Putamen (tissue), 1 donor: Measurements from ENCODE around the gene IFITM1.
"Not testable (repeated sequence)": the region's sequence is repeated elsewhere in the genome, so short reads cannot be mapped to it uniquely, and the experiment has no call there.

Experiments used
- DNase-seq: peaks from one replicate; pipeline ENCODE4 v3.0.0-alpha.2; 2016; ENCODE audit warnings: low spot score

The IFITM1 gene

DNA sequence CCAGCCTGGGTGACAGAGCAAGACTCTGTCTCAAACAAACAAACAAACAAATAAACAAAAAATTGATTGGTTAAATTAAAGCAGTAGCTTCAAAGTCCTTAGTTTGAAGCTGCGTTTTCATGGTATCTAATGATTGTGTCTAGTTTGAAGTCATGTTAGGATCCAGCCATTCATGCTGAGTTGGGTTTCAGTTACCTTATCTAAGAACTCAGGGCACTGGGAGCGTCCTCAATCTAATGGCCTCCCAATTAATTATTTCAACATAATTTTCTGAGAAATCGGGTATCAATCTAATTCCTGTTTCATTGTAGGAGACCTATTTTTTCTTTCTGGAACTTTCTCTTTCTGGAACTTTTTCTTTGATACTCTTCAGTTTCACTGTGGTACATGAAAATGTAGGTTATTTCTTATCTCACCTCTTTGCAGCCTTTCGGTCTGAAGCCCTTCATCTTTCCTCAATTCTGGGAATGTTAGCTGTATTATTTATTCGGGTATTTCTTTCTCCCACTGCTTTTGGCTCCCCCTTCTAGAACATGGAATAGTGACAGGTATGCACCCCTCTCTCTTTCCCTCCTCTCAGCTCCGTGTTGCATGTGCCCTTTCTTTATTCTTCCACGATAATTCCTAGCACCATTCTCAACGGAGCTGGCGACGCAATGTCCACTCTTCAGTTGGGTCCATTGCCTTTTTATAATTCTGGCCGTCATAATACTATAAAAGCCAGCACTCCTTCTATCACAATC lies 31.2 kb downstream of the IFITM1 start:
- DNase-seq: no peak

DNA sequence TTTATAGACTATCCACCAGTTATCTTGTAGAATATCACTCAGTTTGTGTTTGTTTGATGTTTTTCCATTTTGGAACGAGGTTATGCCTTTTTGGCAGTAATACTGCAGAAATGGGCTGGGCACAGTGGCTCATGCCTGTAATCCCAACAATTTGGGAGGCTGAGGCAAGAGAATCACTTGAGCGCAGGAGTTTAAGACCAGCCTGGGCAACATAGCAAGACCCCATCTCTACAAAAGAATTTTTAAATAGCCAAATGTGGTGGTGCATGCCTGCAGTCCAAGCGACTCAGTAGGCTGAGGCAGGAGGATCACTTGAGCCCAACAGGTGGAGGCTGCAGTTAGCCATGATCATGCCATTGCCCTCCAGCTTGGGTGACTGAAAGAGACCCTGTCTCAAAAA lies 32.7 kb downstream of the IFITM1 start:
- DNase-seq: no peak

DNA sequence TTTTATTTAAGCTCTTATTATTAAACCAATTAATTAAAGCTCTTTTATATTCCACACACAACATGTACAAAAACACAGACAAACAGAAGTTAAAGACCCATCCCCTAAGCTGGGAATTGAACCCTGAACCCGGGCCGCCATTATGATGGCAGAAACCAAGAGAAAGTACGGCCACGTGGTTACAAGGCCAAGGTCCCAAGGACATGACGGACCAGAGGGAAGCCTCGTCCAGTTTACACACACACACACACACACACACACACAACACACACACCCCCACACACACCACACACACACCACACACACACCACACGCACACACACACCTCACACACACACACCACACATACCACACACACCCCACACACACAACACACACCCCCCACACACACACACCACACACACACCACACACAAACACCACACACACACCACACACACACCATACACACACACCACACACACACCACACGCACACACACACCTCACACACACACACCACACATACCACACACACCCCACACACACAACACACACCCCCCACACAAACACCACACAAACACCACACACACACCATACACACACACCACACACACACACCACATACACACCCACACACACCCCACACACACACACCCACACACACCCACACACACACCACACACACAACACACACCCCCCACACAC lies 35.6 kb downstream of the IFITM1 start:
- not testable (repeated sequence) for DNase-seq

- DNase-seq: not testable (repeated sequence)
Measured at GRCh38 chr11:350033-350722, 36.3 kb downstream of the IFITM1 start.

DNA sequence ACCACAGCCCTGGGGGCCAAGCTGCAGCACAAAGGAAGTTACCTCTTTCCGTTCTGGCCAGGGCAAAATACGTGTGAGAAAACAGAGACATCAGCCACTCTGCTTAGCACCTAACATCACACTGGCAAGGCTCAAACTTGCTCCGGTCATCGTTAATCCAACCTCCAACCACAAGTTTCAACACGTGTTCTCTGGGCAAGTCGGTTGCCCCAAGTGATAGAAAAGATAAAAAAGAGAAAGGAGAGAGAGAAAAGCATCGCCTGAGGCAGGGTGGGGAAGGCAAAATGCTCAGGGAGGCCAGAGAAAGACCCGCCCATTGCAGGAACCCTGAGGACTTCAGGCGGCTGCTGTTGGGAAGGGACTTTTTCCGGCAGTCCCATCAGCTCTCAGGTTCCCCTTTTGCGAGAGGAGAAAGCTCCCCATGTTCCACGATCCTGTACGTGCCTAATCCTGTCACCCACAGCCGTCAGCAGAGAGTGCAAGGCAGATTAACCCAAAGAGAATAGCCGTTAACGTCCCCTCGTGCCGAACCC lies 36.9 kb downstream of the IFITM1 start:
- no peak for DNase-seq

DNA sequence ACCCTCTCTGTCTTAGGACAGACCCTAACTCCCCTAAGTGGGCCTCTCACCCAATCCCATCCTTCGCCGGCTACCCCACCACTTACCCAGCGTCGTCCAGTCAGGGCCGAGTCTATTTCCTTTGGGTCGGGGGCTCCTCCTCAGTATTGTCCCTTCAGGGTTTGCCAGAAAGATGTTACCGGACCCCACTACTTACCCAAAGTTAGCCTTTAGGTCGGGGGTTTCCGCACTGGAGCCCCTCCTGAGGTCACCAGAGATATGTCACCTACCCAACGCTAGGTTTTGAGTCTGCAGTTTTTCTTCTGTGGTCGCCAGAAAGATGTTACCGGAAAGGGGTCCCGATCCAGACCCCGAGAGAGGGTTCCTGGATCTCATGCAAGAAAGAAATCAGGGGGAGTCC lies 37.6 kb downstream of the IFITM1 start:
- DNase-seq: no peak

DNA sequence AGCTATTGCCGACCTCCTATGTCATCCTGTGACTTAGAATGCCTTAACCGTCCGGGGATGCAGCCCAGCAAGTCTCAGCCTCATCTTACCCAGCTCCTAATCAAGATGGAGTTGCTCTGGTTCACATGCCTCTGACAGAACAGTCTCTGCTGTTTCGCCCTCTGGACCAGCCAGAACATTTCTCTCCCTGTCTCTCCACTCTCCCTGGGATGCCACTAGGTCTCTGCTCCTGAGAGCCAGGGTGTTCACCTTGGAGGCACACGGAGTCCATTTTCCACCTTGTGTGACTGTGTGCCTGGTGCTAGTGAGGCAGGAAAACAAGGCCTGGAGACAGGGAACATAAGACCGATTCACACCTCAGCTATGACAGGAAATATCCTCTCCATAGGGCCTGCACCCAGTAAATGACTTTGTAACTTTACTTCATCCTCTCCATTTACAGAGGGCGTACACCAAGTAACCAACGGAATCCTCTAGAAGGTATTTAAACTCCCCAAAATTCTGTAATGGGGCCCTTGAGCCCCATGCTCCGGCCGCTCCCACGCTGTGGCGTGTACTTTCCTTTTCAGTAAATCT lies 38.7 kb downstream of the IFITM1 start:
- DNase-seq: no peak

- DNase-seq: peak; percentile 58
Measured at GRCh38 chr11:353179-353873, 39.5 kb downstream of the IFITM1 start.

DNA sequence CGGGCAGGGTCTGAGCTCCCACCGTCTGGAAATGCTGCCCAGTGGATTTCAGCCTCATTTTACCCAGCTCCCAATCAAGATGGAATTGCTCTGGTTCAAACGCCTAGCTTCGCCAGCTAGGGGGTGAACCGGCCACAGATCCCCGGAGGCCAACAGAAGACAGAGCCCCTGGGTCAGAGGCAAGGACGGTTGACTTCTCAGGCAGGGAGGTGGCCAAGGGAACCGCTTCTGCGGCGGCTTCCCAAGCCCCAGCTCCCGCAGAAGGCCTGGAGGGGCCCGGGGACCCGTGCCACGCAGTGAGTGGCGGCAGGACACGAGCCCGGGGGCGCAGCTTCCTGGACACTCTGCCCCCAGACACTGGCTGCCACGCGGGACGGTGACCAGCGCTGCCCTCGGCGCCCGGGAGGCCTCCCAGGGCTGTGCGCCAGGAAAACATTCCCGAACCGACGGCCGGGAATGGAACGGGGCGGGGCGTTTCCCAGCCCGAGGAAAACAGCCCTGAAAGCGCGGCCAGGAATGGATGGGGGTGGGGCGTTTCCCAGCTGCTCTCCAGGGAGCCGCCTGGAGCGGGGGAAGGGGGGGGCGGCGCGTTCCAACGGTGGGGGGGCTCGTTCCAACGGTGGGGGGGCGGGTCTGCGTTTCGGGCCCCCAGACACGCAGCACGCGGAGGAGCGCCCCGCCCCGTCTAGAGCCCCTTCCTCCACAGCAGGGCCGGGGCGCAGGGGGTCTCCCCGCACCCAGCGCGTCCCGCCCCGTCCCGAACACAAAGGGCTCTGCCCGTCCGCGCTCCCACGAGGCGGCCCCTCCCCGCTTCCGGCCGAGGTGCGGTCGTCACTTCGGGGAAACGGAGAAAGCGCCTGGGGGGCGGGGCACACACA lies 42.0 kb downstream of the IFITM1 start:
- DNase-seq: peak; percentile 64

DNA sequence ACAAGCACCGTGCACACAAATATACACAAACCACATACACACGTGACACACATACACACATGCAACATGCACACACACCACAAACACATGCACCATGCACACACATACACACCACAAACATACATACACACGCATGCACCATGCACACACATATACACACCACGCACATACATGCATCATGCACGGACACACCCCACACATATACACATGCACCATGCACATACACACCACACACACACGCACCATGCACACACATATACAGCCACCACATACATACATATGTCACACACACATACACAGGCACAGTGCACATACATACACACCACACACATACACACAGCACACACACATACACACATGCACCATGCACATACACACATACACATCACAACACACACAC lies 42.8 kb downstream of the IFITM1 start:
- DNase-seq: no peak

GRCh38 chr11:357582-357981 lies 43.7 kb downstream of the IFITM1 start:
- DNase-seq: no peak

- no peak for DNase-seq
Measured at GRCh38 chr11:358129-358800, 44.4 kb downstream of the IFITM1 start.

DNA sequence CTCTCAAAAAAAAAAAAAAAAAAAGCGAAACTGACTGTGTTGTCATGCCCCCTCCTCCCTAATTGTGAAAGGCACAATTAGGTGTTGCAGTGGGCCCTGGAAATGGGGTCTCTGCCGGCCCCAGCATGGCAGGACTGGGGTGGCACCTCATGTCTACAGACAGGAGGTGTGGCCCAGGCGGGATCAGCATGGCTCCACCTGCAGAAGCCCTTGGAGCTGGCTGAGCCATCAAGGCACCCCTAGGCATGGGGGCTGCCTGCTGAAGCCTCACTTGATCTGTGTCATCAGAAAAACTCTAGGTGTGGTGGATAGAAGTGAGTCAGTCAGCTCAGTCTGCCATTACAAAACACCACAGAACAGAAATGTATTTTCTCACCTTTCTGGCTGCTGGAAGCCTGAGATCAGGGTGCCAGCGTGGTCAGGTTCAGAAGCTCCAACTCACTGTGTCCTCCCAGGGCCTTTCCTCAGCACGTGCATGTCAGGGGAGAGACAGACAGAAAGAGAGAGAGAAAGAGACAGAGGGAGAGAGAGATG lies 45.4 kb downstream of the IFITM1 start:
- no peak for DNase-seq

DNA sequence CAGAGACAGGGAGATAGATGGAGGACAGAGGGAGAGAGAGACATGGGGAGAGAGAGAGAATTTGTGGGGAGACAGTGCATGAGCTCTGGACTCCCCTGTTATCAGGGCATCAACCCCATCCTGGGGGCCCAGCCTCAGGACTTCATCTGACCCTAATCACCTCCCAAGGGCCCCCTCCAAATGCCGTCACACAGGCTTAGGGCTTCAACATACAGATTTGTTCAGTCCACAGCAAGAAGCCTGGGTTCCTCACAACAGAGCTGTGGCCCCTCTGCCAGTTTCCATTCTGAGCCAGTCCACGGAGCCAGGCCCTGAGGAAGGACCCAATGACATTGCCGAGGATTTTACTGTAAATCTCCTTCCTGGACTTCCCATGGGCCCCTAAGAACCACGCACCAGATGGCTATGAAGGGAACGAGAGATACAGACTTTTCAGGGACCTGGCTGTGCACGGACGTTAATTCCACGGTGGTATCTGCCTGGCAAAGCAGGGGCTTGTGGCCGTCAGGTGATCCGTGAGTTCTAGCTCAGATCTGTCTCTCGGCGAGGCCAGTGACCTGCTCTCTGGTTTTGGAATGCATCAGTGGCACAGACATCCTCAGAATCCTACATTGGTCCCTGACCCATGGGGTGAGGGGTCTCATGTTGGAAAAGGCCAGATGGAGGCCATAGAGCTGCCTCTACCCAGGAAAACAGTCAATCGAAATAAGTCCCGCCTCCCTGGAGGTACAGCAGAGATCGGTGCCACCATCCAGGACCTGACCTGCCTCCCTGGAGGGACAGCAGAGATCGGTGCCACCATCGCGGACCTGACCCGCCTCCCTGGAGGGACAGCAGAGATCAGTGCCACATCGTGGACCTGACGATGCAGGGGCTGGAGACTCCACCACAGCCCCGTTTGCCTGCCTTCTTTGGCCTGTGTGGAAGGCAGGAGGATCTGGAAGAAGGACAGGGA lies 46.8 kb downstream of the IFITM1 start:
- DNase-seq: no peak

DNA sequence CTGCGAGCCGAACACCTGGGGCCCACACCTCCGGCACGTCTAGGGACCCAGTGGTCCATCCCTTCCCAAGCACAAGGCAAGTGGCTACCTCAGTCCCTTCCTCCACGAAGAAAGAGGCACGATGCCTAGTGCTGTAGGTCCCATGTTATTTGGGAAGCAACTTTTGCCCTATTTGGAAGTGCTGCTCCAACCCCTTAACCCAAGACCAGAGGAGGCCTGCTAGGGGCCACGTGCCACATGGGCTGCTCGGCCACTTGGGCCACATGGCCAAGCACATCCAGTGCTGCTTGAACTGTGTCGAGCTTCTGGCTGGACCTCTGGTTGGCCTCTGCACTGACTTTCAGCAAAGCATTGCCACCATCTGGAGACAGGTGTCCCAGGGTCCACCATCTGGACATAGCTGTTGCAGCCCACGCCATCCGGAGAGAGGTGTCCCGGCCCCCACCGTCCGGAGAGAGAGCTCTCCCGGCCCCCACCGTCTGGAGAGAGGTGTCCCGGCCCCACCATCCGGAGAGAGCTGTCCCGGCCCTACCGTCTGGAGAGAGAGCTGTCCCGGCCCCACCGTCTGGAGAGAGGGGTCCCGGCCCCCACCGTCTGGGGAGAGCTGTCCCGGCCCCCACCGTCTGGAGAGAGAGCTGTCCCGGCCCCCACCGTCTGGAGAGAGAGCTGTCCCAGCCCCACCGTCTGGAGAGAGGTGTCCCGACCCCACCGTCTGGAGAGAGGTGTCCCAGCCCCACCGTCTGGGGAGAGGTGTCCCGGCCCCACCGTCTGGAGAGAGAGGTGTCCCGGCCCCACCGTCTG lies 49.0 kb downstream of the IFITM1 start:
- no peak for DNase-seq

GRCh38 chr11:363443-363805 lies 49.6 kb downstream of the IFITM1 start:
- DNase-seq: not testable (repeated sequence)

- no peak for DNase-seq
Measured at GRCh38 chr11:363948-364761, 50.3 kb downstream of the IFITM1 start.
